AG08396 (cell line): ENCODE measurements around the gene RBM19.

ENCODE experiments used
- DNase-seq: peaks from one replicate; pipeline ENCODE4 v3.0.0; 2012; ENCODE audit warnings: low spot score, mixed read lengths

RBM19 gene

DNA sequence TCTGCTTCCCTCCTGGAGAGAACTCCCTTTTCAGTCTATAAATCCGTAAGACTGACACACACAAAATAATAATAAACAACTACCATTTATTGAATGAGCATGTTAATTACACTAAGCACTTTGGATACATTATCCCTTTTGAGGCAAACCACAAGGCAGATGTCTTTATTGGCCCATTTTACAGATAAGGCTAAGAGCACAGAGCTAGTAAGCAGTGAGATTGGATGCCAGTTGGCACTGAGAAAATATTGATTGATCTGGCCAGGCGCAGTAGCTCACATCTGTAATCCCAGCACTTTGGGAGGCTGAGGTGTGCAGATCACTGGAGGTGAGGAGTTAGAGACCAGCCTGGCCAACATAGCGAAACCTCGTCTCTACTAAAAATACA, 21.9 kb upstream of the RBM19 start:
- no peak for DNase-seq

DNA sequence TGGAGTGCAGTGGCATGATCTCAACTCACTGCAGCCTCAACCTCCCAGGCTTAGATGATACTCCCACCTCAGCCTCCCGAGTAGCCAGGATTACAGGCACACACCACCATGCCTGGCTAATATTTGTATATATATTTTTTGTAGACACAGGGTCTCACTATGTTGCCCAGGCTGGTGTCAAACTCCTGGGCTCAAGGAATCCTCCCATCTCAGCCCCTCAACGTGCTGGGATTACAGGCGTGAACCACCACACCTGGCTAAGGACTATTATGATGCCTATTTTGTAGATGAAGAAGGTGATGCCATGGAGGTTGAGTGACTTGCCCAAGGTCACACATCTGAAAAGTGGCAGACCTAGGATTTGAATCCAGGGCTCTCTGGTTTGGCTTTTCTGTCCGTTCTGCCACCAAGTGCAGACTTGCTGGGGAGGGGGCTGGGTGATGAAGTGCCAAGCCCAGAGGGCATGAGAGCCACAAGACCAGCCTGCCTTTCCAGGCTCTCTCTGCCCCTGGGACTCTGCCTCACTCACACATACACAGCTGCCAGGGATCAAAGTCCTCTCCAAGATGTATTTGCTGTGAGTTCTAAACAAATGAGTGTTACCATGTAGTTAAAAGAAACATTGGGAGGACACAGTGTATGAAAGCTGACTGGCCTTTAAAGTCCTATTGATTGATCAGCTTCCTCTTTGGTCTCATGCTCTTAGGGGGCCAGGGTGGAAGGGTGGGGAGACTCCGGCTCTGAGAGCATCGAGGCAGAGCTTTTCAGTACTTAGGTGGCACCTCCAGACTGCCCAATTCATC, 21.3 kb upstream of the RBM19 start:
- DNase-seq = no peak

DNA sequence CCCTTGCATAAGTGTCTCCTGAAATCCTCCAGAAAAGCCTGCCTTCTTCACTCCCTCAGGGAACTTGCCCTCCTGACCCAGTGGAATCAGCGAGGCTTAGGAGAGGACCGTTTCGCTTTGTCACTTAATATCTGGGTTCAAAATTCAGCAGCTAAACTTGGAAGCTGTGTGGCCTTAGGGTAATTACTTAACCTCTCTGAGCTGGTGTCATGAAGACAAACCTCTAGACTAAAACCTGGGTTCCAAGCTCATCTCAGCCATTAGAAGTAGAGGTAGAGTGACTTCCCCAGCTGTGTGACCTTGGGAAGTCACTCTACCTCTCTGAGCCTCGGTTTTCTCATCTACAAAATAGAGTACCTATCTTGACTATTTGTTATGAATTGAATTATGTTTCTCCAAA, 18.3 kb upstream of the RBM19 start:
- no peak for DNase-seq

DNA sequence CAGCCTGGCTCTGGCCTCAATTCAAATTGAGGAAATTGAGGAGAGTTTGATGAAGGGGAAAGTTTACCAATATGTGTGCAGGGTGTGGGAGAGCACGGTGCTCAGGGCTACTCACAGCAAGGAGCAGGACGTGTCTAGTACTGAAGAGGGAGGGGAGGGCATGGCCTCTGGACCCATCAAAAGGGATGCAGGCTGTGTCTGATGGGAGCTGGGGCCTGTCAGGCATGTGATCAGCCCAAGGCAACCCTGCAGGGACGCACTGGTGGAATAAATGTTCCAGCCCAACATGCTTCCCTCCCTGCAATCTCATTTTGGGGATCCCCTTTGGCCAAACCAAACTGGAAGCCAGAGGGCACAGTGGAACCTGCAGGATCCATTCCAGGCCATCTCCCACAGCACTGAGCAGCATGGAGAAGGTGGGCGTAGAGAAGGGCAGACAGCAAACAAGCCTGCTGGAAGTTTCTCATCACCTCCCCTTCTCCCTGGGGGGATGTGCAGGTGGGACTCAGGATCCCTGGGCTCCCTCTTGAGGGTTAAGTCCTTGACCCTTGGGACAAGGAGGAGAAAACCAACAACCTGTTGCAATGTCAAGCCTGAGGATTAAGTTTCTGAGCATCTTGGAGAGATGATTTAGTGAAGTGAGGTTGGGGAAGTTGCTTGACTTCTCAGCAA, 17.8 kb upstream of the RBM19 start:
- no peak for DNase-seq

DNA sequence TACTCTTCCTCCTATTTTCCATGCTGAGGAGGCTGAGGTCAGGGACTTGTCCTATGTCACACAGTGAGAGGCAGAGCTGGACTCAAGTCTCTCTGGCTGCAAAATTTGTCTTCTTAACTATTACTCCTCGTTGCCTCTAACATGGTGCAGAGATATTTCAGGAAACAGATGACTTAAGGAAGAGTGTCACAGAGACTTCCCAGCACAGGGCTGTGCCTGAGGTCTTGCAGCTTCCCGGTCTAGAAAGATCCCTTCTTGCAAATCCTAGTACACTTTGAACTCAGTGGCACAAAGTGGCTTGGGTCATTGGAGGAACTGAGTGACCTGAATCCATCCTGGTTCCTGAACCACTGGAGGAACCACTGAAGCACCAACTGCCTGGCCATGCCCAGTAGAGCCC, 17.1 kb upstream of the RBM19 start:
- DNase-seq = no peak

DNA sequence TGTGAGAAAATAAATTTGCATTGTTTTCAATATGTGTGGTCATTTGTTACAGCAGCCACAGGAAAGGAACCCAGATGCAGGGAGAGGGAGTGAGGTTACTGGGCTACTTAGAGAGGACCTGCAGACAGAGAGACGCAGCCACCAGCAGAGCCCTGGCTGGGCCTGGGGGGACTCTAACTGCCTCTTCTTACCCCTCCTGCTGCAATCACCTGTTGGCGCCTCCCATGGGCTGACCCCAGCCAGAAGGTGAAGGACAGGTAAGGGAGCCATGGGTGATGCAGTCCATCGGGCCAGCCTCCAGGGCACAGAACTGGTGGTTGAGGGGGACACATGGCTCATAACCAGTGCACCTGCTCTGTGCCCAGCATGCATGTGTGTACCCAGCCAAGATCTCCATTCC, 15.8 kb upstream of the RBM19 start:
- DNase-seq = no peak

DNA sequence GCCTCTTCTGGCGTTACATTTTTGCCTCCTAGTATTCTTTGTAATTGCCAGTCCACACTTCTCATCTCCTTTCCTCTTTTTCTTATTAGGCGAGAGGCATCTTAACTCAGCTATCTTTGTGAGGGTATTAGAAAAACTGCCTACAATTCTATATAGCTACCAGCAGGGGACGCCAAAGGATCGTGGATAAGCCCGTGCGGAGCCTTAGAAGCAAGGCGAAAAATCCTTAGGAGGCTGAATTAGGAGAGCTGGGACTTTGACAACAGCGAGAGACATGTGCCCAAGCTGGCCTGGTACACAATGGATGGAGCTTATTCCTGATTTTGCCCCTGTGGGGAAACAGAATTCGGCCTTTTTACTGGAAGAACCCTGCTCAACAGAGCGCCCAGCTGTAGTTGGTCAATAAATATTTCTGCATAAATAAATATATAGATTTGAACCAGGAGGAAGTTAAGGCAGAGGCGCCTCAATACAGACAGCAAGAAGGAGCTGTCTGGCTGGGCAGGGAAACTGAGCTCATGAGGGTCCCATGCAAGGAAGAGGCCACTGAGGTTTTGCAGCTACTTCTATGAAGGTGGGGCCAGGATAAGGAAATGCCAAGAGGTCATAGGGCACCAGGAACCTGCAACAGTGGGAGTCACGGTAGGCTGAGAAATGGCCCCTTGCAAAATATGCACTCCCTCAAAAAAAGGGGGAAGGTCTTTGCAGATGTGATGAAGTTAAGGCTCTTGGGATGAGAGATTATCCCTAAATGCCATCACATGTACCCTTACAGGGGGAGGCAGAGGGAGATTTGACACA, 14.6 kb upstream of the RBM19 start:
- peak; percentile 56 for DNase-seq

DNA sequence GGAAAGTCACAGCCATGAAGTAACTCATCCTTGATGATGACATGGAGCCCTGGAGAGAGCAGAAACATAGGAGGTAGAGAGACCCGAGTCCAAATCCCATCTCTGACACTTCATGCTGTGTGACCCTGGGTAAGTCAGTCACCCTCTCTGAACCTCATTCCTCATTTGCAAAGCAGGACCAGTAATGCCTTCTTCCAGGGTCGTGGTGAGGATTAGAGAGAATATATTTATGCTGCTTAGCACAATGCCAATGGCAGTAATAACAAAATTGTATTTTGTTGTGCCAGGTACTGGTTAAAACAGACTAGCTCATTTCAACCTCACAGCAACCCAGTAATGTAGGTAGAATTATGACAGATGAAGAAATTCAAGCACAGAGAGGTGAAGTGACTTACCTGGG, 13.9 kb upstream of the RBM19 start:
- DNase-seq = no peak

DNA sequence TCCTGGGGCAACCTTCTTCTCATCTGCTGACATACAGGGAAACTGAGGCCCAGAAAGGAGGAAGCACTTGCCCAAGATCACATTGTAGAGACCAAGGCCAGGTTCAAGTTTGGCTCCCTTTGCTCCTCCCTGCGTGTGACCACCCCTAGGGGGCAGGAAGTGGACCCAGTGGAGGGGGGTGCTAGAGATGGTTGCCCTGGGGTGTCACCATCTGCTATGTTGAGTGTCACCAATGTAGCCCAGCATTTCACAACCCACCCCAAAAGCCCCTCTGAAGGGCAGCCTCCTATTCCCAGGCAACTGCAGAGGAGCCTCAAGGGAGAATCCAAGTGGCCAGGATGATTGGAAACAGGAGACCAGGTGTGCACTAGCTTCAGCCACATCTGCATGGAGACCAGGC, 12.0 kb upstream of the RBM19 start:
- no peak for DNase-seq

DNA sequence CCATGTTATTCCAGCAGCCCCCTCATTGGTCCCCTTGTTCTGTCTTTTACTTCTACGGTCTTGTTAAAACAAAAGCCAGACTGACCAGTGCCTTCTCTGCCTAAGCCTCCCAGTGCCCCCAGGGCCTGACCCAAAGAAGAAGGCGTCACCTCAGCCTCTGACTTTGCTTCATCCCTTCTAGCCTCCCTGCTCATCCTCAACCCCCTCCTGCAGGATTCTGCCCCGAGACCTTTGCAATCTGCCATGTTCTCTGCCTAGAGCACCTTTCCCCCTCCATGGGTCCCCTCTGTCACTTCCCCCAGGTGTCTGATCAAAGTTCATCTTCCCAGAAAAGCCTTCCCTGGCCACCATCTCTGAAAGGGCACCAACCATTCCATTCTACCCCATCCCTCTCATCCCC, 7.9 kb upstream of the RBM19 start:
- DNase-seq = no peak

DNA sequence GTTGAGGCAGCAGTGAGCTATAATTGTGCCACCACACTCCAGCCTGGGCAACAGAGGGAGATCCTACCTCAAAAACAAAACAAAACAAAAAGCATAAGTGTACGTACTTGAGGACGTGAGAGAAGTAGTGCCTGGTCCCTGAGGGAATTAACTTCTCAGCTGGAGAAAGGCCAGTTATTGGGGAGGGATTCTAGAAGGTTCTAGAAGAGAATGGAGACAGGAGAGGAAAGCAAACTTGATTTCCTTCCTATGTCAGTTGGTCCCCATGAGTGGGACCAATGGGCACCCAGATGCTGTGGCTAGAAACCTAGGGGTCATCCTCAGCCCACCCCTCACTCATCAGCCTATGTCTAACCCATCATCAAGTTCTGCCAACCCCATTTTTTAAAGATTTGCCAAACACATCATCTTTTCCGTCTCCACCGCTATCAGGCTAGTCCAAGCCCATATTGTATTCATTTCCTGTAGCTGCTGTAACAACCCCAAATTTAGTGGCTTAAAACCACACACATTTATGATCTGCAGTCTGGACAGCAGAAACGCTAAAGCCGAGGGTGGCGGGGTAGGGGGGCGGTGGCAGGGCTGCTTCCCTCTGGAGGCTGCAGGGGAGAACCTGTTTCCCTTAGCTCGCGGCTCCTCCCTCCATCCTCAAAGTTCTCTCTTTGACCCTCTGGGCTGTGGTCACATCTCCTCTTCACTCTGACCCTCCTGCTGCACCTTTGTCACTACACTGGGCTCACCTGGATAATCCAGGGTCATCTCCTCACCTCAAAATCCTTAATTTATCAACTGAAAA, 7.2 kb upstream of the RBM19 start:
- no peak for DNase-seq

DNA sequence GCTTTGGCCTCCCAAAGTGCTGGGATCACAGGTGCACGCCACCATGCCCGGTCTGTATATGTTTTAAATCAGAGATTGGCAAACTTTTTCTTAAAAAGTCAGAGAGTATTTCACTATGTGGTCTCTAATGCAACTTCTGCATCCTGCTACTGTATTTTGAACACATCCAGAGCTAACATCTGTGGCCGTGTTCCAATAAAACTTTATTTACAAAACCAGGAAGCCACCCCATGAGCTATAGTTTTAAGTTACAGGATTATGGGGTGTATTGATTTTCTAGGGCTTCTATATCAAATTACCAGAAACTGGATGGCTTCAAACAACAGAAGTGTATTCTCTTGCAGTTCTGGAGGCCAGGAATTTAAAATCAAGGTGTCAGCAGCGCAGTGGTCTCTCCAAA, 5.3 kb upstream of the RBM19 start:
- DNase-seq = no peak

DNA sequence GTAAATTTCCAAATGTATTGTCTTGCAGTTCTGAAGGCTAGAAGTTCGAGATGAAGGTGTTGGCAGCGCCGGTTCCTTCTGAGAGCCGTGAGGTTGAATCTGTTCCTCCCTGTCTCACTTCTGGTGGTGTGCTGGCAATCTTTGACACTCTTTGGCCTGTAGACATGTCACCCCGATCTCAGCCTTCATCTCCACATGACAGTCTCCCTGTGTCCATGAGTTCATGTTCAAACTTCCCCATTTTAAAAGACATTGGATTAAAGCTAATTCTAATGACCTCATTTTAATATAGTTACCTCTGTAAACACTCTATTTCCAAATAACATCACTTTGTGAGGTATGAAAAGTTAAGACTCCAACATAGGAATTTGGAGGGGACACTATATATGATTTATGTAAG, 4.1 kb upstream of the RBM19 start:
- DNase-seq = no peak

DNA sequence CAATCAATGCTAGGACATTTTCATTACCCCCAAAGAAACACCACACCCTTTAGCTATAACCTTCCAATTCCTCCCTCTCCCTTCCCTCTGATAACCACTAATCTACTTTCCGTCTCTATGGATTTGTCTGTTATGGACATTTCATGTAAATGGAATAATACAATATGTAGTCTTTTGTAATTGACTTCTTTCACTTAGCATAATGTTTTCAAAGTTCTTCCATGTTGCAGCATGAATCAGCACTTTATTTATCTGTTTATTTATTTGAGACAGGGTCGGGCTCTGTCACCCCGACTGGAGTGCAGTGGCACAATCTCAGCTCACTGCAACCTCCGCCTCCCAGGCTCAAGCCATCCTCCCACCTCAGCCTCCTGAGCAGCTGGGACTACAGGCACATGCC, 1.2 kb upstream of the RBM19 start:
- no peak for DNase-seq

DNA sequence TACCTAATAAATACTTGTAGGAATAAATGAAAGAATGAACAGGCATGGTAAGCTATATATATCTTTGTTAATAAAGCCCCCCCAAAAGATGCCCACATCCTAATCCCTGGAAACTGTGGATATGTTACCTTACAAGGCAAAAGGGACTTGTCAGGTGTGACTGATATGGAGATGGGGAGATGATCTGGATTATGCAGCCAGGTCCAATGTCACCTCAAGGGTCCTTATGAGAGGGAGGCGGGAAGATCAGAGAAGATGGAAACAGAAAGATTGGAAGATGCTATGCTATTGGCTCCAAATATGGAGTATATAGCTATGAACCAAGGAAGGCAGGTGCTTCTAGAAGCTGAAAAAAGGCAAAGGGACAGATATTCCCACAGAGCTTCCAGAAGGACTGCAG, 3.4 kb downstream of the RBM19 start:
- DNase-seq = no peak

DNA sequence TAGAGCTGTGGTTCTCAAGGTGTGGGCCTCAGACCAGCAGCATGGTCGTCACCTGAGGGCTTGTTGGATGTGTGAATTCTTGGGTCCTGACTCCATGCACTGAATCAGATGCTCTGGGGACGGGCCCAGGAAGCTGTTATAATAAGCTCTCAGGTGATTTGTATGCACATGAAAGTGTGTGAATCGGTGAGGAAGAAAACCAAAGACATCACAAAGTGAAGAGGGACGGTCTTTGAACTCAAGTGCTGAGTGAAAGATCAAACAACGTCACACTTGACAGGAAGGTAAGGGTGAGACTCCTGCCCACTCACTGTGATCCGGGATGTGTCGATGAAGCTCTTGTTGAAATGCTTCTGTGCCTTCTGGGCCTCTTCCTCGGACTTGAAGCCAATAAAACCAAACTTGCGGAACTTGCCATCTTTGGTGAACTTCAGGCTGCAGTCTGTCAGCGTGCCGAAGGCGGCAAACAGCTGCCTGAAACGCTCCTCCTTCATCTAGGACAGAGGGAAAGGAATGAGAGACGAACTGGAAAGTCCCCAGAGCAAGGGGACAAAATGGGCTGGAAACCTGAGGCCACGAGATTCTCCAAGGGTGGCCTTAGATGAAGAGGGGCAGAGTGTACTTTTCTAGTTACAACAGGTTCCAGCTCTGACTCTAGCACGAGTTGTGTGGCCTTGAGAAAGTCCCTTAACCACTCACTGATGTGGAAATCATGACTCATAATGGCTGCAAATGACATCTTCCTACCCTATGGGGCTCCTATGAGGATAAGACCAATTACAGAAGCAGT, 4.0 kb downstream of the RBM19 start:
- peak; percentile 28 for DNase-seq

DNA sequence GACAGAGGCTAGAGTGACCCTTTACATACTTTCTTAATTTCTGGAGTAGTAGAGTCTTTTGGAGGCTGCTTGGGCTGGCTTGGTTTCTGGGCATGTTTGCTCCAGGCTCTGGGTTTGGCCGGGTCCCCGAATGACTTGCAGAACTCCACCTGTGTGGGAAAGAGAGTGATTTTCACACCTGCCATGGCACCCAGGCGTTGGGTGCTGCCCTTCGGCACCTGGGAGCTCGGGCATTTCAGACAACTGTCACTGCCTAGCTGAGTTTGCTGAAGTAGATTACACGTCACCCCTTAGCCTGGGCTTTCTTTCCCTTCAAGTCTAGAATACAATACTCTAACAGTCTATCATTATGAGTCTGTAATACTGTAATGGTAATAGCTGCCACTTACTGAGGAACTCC, 6.1 kb downstream of the RBM19 start:
- DNase-seq = no peak

DNA sequence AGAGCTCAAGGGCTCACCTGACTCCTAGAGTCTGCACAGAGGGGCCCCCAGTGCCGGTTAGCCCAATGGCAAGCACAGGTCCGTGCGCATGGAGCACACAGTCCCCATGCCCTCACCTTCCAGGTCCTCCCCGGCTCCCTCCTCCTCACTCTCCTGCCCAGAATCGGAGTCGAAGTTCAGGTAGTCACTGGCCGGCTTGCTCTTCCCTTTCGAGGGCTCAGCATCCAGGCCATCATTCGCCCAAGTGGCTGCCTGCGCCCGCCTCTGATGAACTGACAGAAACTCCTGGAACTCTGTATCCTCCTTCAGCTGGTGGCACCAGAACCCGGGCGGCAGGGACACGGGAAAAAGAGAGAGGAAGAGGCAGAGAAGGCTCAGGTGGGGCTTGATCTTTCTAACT, 7.0 kb downstream of the RBM19 start:
- DNase-seq = no peak

DNA sequence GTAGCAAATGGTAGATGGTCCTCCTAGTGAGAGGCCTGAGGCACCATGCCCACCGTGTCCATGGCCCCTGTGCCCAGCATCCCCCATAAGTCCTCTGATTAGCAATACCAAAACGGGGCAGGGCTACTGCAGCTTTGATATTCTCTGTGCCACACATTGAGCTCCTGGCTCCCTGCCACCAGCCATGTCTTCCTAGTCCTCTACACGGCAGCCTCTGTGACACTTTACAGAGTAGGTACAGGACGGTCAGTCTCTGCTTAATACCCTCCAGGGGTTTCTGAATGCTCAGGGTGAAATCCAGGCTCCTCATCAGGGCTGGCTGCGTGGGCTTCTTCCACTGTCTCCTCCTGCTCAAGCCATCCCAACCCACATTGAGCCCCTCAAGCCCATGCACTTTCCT, 8.0 kb downstream of the RBM19 start:
- no peak for DNase-seq

DNA sequence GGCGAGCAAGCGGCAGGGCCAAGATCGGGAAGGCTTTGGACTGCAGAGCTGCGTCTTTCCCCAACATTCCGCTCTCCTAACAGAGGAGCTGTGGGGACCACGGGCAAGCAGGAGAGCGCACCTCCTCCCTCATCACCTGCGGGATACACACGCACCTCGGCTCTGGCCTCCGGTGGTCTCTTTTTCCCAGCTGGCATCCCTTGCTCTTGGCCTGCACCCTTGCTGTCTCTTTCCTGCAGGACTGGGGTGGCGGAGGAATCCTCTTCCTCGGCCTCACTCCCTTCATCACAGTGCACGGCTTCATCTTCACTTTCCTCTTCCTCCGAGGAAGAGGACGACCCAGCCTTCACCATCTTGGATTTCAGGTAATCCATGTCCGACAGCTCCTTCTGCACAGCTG, 8.5 kb downstream of the RBM19 start:
- no peak for DNase-seq
